ENCODE results near the gene EEF2K. TPM values are rescaled to one million over a fixed set of nuclear protein-coding genes. Genes with fewer than 3 reads are reported as not detected.
A peak's percentile ranks its signal among the peaks of the same experiment; 100 is the strongest.

The EEF2K gene
- total and polyA plus RNA-seq, 2 of the 13 experiments (the other 11 are each of a cell fraction or from before 2014, with no cell fraction given): 22.0 to 23.8 TPM

GRCh38 chr16:22195695-22196558 is 10.2 kb upstream of the EEF2K start (continued):
- TF ChIP-seq, protein P1, sequence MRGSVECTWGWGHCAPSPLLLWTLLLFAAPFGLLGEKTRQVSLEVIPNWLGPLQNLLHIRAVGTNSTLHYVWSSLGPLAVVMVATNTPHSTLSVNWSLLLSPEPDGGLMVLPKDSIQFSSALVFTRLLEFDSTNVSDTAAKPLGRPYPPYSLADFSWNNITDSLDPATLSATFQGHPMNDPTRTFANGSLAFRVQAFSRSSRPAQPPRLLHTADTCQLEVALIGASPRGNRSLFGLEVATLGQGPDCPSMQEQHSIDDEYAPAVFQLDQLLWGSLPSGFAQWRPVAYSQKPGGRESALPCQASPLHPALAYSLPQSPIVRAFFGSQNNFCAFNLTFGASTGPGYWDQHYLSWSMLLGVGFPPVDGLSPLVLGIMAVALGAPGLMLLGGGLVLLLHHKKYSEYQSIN (CRISPR knock-in tag; IDR thresholded peaks at IDR 0.05; ENCODE audit: borderline replicate concordance): no peak
- TF ChIP-seq BHLHE40 (IDR thresholded peaks at IDR 0.05; ENCODE audit: low read length): no peak
- TF ChIP-seq ZNF496 (CRISPR knock-in tag; IDR thresholded peaks at IDR 0.05; ENCODE audit: insufficient replicate concordance): no peak
- TF ChIP-seq, protein P2, sequence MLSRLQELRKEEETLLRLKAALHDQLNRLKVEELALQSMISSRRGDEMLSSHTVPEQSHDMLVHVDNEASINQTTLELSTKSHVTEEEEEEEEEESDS (CRISPR knock-in tag; IDR thresholded peaks at IDR 0.05; ENCODE audit: borderline replicate concordance): no peak
- TF ChIP-seq ZNF644 (CRISPR knock-in tag; IDR thresholded peaks at IDR 0.05; ENCODE audit: low read depth): peak; percentile 17; the same call in 1 of the 2 replicates
- TF ChIP-seq ZBTB25 (CRISPR knock-in tag; IDR thresholded peaks at IDR 0.05): peak; percentile 92; the same call in 1 of the 2 replicates
- TF ChIP-seq RNF219 (CRISPR knock-in tag; IDR thresholded peaks at IDR 0.05): no peak
- TF ChIP-seq ZNF180 (CRISPR knock-in tag; IDR thresholded peaks at IDR 0.05; ENCODE audit: borderline replicate concordance, low read depth): peak; percentile 95; the same call in 1 of the 2 replicates
- peak; percentile 90; the same call in 1 of the 2 replicates for TF ChIP-seq MIER3 (CRISPR knock-in tag; IDR thresholded peaks at IDR 0.05; ENCODE audit: borderline replicate concordance)
- 0 out of 2 replicates have a peak, but pooled peaks have one; percentile 76 for TF ChIP-seq PRDM4 (CRISPR knock-in tag; IDR thresholded peaks at IDR 0.05; ENCODE audit: borderline replicate concordance)
- no peak for TF ChIP-seq ZNF17 (CRISPR knock-in tag; IDR thresholded peaks at IDR 0.05)
- TF ChIP-seq ZMAT5 (CRISPR knock-in tag; IDR thresholded peaks at IDR 0.05; ENCODE audit: borderline replicate concordance, low read depth): no peak
- TF ChIP-seq REXO4 (CRISPR knock-in tag; IDR thresholded peaks at IDR 0.05; ENCODE audit: borderline replicate concordance): no peak
- TF ChIP-seq TEF (CRISPR knock-in tag; IDR thresholded peaks at IDR 0.05): no peak
- no peak for TF ChIP-seq BCL6 (CRISPR knock-in tag; IDR thresholded peaks at IDR 0.05)
- no peak for TF ChIP-seq SRSF1 (optimal IDR thresholded peaks at IDR 0.05; ENCODE audit: low read depth, low read length)
- TF ChIP-seq ETV6 (CRISPR knock-in tag; conservative IDR thresholded peaks at IDR 0.05): peak; percentile 46; the same call in 1 of the 2 replicates
- TF ChIP-seq, protein P3, sequence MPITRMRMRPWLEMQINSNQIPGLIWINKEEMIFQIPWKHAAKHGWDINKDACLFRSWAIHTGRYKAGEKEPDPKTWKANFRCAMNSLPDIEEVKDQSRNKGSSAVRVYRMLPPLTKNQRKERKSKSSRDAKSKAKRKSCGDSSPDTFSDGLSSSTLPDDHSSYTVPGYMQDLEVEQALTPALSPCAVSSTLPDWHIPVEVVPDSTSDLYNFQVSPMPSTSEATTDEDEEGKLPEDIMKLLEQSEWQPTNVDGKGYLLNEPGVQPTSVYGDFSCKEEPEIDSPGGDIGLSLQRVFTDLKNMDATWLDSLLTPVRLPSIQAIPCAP (CRISPR knock-in tag; IDR thresholded peaks at IDR 0.05; ENCODE audit: low read depth): no peak

Measured in HepG2 (cell line).